Measurements from ENCODE around the gene COIL. TPM values are rescaled to one million over a fixed set of nuclear protein-coding genes. Genes with fewer than 3 reads are reported as not detected.
A peak's percentile ranks its signal among the peaks of the same experiment; 100 is the strongest.

Gene COIL
- total and polyA plus RNA-seq, 9 of the 15 experiments (the other 6 are each of a cell fraction or from before 2014, with no cell fraction given): 23.9 to 41.3 (median 28.7) TPM

- TF ChIP-seq TRIM25 (IDR thresholded peaks at IDR 0.05; ENCODE audit: borderline replicate concordance): no peak
These were observed 17.0 kb upstream of the COIL start, which contains the start of gene SCPEP1 (continued) for GRCh38 chr17:56977673-56978395.

GRCh38 chr17:56976941-56977608 lies 16.2 kb upstream of the COIL start:
- Histone ChIP-seq H3K36me3 (ENCODE audit: control insufficient read depth, insufficient read depth, low read length) (no peaks in the 10 kb centered on the region), H3K4me1 (replicated peaks in 1 of 2; ENCODE audit: control insufficient read depth in 2 of 2, insufficient read depth in 2 of 2, low read length in 2 of 2) (peaks cover 14 to 22% of the 10 kb centered on the region in 2 experiments; a peak in 4 of 5 replicates), H3K27ac (ENCODE audit: extremely low read depth, low read depth, low read length) (peak overlapping the region; percentile 38; the same call in 2 of the 3 replicates), H4K20me1 (replicated peaks; ENCODE audit: control insufficient read depth, insufficient read depth, low read length) (no peaks in the 10 kb centered on the region), H3K4me3 (peak overlapping the region; percentile 64; the same call in 1 of the 2 replicates), H2AFZ (ENCODE audit: low read depth, low read length) (peak overlapping the region; percentile 99), H3K9me3 (replicated peaks; ENCODE audit: control insufficient read depth, insufficient read depth, low read depth, low read length) (no peaks in the 10 kb centered on the region), H3K27me3 (ENCODE audit: control insufficient read depth in 2 of 2, insufficient read depth in 2 of 2, low read length in 2 of 2) (no peaks in the 10 kb centered on the region), H3K79me2 (ENCODE audit: control insufficient read depth, insufficient read depth, low read length) (no peaks in the 10 kb centered on the region), H3K9me1 (ENCODE audit: control insufficient read depth, insufficient read depth, low read length) (no peaks in the 10 kb centered on the region), H3K9ac (ENCODE audit: insufficient read depth in 1 of 2, low read depth in 2 of 2, low read length in 2 of 2) (peak overlapping the region; percentile 62 to 63; a peak in 3 of 4 replicates), H3K4me2 (ENCODE audit: insufficient read depth, low read length) (peak overlapping the region; percentile 62)
- BruUV-seq (replicated peaks): TSS peak; percentile 83
- in situ Hi-C loops (cut with MboI) (no loop called here), intact Hi-C loops (cut with micrococcal nuclease) (no loop called here)
- CTCF ChIA-PET (ENCODE audit: low intra/inter-chr PET ratio): no interaction called here
- FAIRE-seq (no peak), DNase-seq (ENCODE audit: extremely low read depth in 1 of 4, low spot score in 3 of 4) (peak in 2 of 4 experiments; percentile 14 to 24), ATAC-seq (peak; percentile 7; the same call in 2 of the 3 replicates)
- WGBS (ENCODE audit: insufficient coverage, low coverage, missing lambda C conversion rate): 26% methylated on average over 11 of the region's 11 CpGs
- POLR2A ChIA-PET: interaction anchor here (0.6 to 1.3 kb wide), 7 partner anchors 8 to 774 kb away, joined by 3 to 6 read pairs (median 3); partner anchors contain the start of gene COIL
- TF ChIP-seq KLF6 (CRISPR knock-in tag; IDR thresholded peaks at IDR 0.05; ENCODE audit: borderline replicate concordance): no peak
- no peak for TF ChIP-seq ILF3 (IDR thresholded peaks at IDR 0.05; ENCODE audit: borderline replicate concordance)
- TF ChIP-seq GATA2 (CRISPR knock-in tag; IDR thresholded peaks at IDR 0.05): no peak
- no peak for TF ChIP-seq ZNF280B (CRISPR knock-in tag; IDR thresholded peaks at IDR 0.05)
- no peak for TF ChIP-seq KLF13 (tag; IDR thresholded peaks at IDR 0.05; ENCODE audit: borderline replicate concordance, low read depth)
- TF ChIP-seq ESRRA (IDR thresholded peaks at IDR 0.05; ENCODE audit: borderline replicate concordance, low read depth): 0 out of 2 replicates have a peak, but pooled peaks have one; percentile 46
- no peak for TF ChIP-seq GABPA (tag; conservative IDR thresholded peaks at IDR 0.05; ENCODE audit: low read depth)
- no peak for TF ChIP-seq HNRNPK (IDR thresholded peaks at IDR 0.05; ENCODE audit: low read depth, low read length, poor library complexity, severe bottlenecking)
- TF ChIP-seq ZNF77 (CRISPR knock-in tag; IDR thresholded peaks at IDR 0.05): no peak
- no peak for TF ChIP-seq ZFP36 (IDR thresholded peaks at IDR 0.05; ENCODE audit: low read depth, low read length, partially characterized antibody)
- TF ChIP-seq ATF2 (CRISPR knock-in tag; IDR thresholded peaks at IDR 0.05): no peak
- no peak for TF ChIP-seq DDX20 (tag; IDR thresholded peaks at IDR 0.05; ENCODE audit: low read depth)
- no peak for TF ChIP-seq ZNF143 (CRISPR knock-in tag; IDR thresholded peaks at IDR 0.05)
